Gastroesophageal sphincter (tissue), 4 donors: Measurements from ENCODE around the gene MUC5AC. TPM values are rescaled to one million over a fixed set of nuclear protein-coding genes. Genes with fewer than 3 reads are reported as not detected.

ENCODE experiments used
- ATAC-seq: fragments of 150-250 bp; one replicate; pipeline ENCODE4 v1.9.1; 2016; ENCODE audit warnings: mild to moderate bottlenecking, moderate library complexity
- H3K27ac ChIP-seq, 4 donors: fragments of 200-600 bp; sonication (generic) in 3 of 4; 1 replicate in 3 of 4; 2 replicates in 1 of 4; pipeline ENCODE4 v1.5.1; 2016 to 2019
- H3K27me3 ChIP-seq: fragments of 200-600 bp; sonication (generic); one replicate; pipeline ENCODE4 v1.5.1; 2019
- H3K36me3 ChIP-seq, 2 donors: fragments of 200-600 bp; sonication (generic); one replicate each; pipeline ENCODE4 v1.5.1; 2019; ENCODE audit warnings: control low read depth in 1 of 2
- H3K4me1 ChIP-seq, 3 donors: fragments of 200-600 bp; sonication (generic); 1 replicate in 2 of 3; 2 replicates in 1 of 3; pipeline ENCODE4 v1.5.1; 2016 to 2019; ENCODE audit warnings: control low read depth in 2 of 3
- H3K4me3 ChIP-seq, 2 donors: fragments of 200-600 bp; sonication (generic); one replicate each; pipeline ENCODE4 v1.5.1; 2019; ENCODE audit warnings: mild to moderate bottlenecking in 1 of 2, moderate library complexity in 1 of 2
- H3K9me3 ChIP-seq, 3 donors: fragments of 200-600 bp; sonication (generic); one replicate each; pipeline ENCODE4 v1.5.1; 2017 to 2019; ENCODE audit warnings: control low read depth in 2 of 3
- CTCF ChIP-seq, 4 experiments: fragments of 200-600 bp in 2 of 4; fragments of 450-650 bp in 2 of 4; sonication (generic) in 1 of 4; IDR thresholded peaks; one replicate each; pipeline ENCODE4 v1.5.1; 2017 to 2019; ENCODE audit warnings: antibody characterized with exemption in 4 of 4, mild to moderate bottlenecking in 2 of 4, moderate library complexity in 2 of 4
- EP300 ChIP-seq: sonication (generic); formaldehyde crosslinking; IDR thresholded peaks from one replicate; pipeline ENCODE4 v1.6.1; 2017; ENCODE audit warnings: antibody characterized with exemption, mild to moderate bottlenecking
- POLR2A ChIP-seq, 2 donors: fragments of 450-650 bp; IDR thresholded peaks; one replicate each; pipeline ENCODE4 v1.6.1; 2017; ENCODE audit warnings: antibody characterized with exemption in 2 of 2, mild to moderate bottlenecking in 2 of 2, moderate library complexity in 1 of 2
- POLR2AphosphoS5 ChIP-seq: sonication (generic); formaldehyde crosslinking; IDR thresholded peaks from one replicate; pipeline ENCODE4 v1.6.1; 2017; ENCODE audit warnings: antibody characterized with exemption
- WGBS, 2 donors: methylation state at CpG; one replicate each; pipeline ENCODE4 v1.1.5; 2018; ENCODE audit warnings: low coverage in 1 of 2; 5-methylcytosine and 5-hydroxymethylcytosine counted together
- total RNA-seq, 4 donors: library from RNA; depleted of rRNA; stranded (reverse); fragments of >200 nt; gene quantifications; one replicate each; pipeline ENCODE4 v1.1.0, GENCODE V29; 2016

The MUC5AC gene
- total RNA-seq, 4 donors from 2014 or later = 0.02 to 0.31 TPM; not detected in 2

DNA sequence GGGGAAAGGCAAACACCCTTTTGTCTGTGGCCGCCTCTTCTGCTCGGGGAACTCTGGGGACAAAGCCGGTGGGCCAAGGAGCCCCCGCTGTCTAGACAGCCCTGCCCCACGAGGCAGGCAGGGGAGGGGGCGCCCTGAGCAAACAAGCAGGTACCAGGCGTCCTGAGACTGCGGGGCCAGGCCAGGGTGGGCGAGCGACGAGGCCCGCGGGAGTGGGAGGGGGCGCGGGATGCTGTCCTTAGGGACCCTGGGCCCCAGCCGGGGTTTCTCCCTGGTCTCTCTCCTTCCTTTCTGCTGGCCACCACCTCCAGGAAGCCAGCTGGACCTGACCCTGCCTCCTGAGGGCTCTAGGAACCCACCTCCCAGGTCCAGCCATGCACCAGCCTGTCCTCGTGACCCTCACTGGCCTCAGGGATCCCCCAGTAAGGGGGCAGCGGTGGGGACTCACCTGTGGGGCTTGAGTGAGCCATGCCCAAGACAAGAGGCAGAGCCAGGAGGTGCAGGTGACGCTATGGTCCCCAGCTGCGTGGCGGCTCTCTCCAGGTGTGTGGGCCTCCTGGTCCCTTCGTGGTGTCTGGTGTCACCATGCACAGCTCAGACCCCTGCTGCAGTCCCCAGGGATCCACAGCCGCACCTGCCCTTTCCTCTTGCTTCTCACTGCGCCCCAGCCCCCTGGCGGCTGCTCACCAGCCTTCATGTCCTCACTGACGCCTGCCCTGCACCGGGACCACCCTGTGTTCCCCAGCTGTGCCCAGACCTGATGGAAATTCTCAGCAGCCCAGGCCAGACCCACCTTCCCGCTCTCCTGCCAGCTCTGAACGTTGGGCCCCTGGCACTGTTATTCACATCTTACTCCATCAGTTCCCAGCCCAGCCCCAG, 26.5 kb upstream of the MUC5AC start:
- 61 to 72% methylated on average over 6 to 7 of the region's 29 CpGs for WGBS, 2 donors
- peaks cover 50% of the 10 kb centered on the region for H3K27me3 ChIP-seq
- ATAC-seq = no peak
- H3K4me1 ChIP-seq = no peaks in the 10 kb centered on the region
- no peak overlapping the region for H3K27ac ChIP-seq
- no peak for TF ChIP-seq POLR2A (IDR thresholded peaks at IDR 0.05)
- no peak for TF ChIP-seq POLR2AphosphoS5
- TF ChIP-seq CTCF (IDR thresholded peaks at IDR 0.05) = no peak
- no peak for TF ChIP-seq EP300
- peaks cover 0 to 25% (median 0%) of the 10 kb centered on the region in 3 donors for H3K9me3 ChIP-seq
- H3K4me3 ChIP-seq = no peak overlapping the region
- H3K36me3 ChIP-seq = no peaks in the 10 kb centered on the region

DNA sequence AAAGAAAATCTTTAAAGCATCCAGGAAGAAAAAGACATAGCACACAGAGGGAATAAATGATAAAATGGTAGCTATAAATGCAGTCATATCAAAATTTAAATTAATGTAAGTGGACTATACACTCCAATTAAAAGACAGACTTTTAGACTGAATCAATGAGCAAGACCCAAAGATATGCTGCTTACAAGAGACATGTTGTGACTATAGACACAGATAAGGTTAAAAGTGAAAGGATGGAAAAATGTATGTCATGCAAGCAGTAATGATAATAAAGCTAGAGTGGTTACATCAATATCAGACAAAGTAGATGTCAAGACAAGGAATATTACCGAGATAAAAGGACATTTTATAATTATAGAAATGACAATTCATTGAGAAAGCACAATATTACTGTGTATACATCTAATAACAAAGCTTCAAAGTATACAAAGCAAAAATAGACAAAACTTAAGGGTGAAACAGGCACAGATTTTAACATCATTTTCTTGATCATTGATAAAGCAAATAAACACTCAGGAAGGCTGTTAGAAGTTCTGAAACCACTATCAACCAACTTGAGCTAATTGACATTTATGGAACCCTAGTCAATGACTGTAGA, 22.8 kb upstream of the MUC5AC start:
- H3K9me3 ChIP-seq = peaks cover 0 to 25% (median 0%) of the 10 kb centered on the region in 3 donors
- H3K36me3 ChIP-seq = no peaks in the 10 kb centered on the region
- H3K27me3 ChIP-seq = peaks cover 45% of the 10 kb centered on the region
- no peak for ATAC-seq
- TF ChIP-seq POLR2A (IDR thresholded peaks at IDR 0.05) = no peak
- no peak for TF ChIP-seq POLR2AphosphoS5
- TF ChIP-seq CTCF (IDR thresholded peaks at IDR 0.05) = no peak
- TF ChIP-seq EP300 = no peak
- no peak overlapping the region for H3K4me3 ChIP-seq
- H3K27ac ChIP-seq = no peak overlapping the region
- whole genome bisulfite sequencing, 2 donors = 70 to 87% methylated on average over 1 of the region's 1 CpG
- no peaks in the 10 kb centered on the region for H3K4me1 ChIP-seq

DNA sequence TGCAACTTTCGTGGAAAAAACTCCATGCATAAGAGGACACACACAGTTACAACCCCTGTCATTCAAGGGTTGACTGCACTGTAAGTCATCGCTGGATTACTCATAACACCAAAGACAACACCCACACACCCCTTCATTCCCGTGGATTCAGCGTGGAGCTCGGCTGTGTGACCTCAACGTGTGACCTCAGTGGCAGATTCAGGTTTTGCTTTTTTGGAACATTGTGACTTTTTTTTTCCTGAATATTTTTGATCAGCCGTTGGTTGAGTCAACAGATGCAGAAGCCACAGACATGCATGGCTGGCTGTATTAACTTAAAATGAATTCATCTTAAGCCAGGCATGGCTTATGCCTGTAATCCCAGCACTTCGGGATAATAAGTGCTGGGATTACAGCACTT, 19.7 kb upstream of the MUC5AC start:
- Histone ChIP-seq H3K4me3 (no peak overlapping the region), H3K27me3 (peaks cover 43% of the 10 kb centered on the region), H3K36me3 (no peaks in the 10 kb centered on the region), H3K4me1 (no peaks in the 10 kb centered on the region), H3K27ac (no peak overlapping the region), H3K9me3 (peaks cover 0 to 36% (median 0%) of the 10 kb centered on the region in 3 donors)
- no peak for TF ChIP-seq POLR2AphosphoS5
- TF ChIP-seq POLR2A (IDR thresholded peaks at IDR 0.05) = no peak
- TF ChIP-seq EP300 = no peak
- TF ChIP-seq CTCF (IDR thresholded peaks at IDR 0.05) = no peak
- ATAC-seq = no peak
- WGBS, 2 donors = 59 to 61% methylated on average over 7 to 8 of the region's 8 CpGs

DNA sequence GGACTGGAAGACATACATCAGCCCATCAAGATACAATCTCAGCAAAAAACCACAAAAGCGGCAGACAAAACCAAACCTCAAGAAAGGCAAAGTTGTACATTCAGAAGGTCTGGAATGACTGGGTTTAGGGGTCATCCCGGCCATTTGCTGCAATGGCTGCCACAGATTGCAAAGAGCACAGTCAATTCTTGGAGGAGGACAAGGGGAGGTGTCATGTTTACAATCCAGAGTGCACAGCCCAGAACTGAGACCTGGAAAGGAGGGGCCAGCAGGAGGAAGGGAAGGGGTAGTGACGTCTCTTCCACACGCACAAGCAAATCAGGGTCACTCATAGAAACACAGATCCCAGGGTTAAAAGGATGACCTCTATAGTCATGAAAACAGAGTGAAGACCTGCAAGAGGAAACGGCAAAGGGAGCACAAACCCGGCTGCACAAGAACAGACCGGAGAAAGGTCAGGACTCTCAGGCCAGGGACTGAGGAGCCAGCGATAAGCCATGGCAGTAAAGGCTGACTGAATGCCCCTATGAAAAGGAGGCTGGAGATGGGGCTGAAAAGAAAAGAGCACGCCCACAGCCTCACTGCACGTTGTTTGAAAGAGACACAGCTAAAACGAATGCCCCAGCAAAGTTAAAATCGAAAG, 18.2 kb upstream of the MUC5AC start:
- TF ChIP-seq EP300 = no peak
- TF ChIP-seq POLR2AphosphoS5 = no peak
- no peak for TF ChIP-seq POLR2A (IDR thresholded peaks at IDR 0.05)
- TF ChIP-seq CTCF (IDR thresholded peaks at IDR 0.05) = no peak
- WGBS, 2 donors = 27 to 43% methylated on average over 10 to 12 of the region's 12 CpGs
- Histone ChIP-seq H3K27ac (no peak overlapping the region), H3K27me3 (peaks cover 43% of the 10 kb centered on the region), H3K4me1 (no peaks in the 10 kb centered on the region), H3K36me3 (no peaks in the 10 kb centered on the region), H3K9me3 (peaks cover 0 to 36% (median 0%) of the 10 kb centered on the region in 3 donors), H3K4me3 (no peak overlapping the region)
- no peak for ATAC-seq
